ENCODE data around the gene MYMK.

The MYMK gene

GRCh38 chr9:133505186-133505830 is 19.5 kb downstream of the MYMK start:
- DNase-seq (ENCODE audit: low read depth), result no peak

GRCh38 chr9:133502112-133502511 is 22.6 kb downstream of the MYMK start:
- no peak for DNase-seq (ENCODE audit: low read depth)

GRCh38 chr9:133499892-133500270 is 24.9 kb downstream of the MYMK start:
- DNase-seq (ENCODE audit: low read depth), result no peak

- DNase-seq (ENCODE audit: low read depth), result no peak
Observed at GRCh38 chr9:133499132-133499891, 25.4 kb downstream of the MYMK start.

- no peak for DNase-seq (ENCODE audit: low read depth)
Observed at GRCh38 chr9:133496861-133497842, 27.6 kb downstream of the MYMK start.

GRCh38 chr9:133495327-133496293 is 29.1 kb downstream of the MYMK start:
- no peak for DNase-seq (ENCODE audit: low read depth)

- no peak for DNase-seq (ENCODE audit: low read depth)
Observed at GRCh38 chr9:133494636-133495326, 30.0 kb downstream of the MYMK start.

GRCh38 chr9:133493845-133494540 is 30.8 kb downstream of the MYMK start:
- no peak for DNase-seq (ENCODE audit: low read depth)

- DNase-seq (ENCODE audit: low read depth), result no peak
Observed at GRCh38 chr9:133493428-133493827, 31.3 kb downstream of the MYMK start.

- no peak for DNase-seq (ENCODE audit: low read depth)
Observed at GRCh38 chr9:133492061-133493021, 32.4 kb downstream of the MYMK start.

GRCh38 chr9:133491656-133491925 is 33.2 kb downstream of the MYMK start:
- DNase-seq (ENCODE audit: low read depth), result no peak

- DNase-seq (ENCODE audit: low read depth), result no peak
Observed at GRCh38 chr9:133490865-133491655, 33.7 kb downstream of the MYMK start.

- no peak for DNase-seq (ENCODE audit: low read depth)
Observed at GRCh38 chr9:133490201-133490681, 34.5 kb downstream of the MYMK start.

- DNase-seq (ENCODE audit: low read depth), result no peak
Observed at GRCh38 chr9:133489253-133490190, 35.2 kb downstream of the MYMK start.

GRCh38 chr9:133488686-133489252 is 36.0 kb downstream of the MYMK start:
- DNase-seq (ENCODE audit: low read depth), result no peak

- DNase-seq (ENCODE audit: low read depth), result no peak
Observed at GRCh38 chr9:133487331-133487725, 37.4 kb downstream of the MYMK start.
